ENCODE data around the gene MRPS2. TPM values are rescaled to one million over a fixed set of nuclear protein-coding genes. Genes with fewer than 3 reads are reported as not detected.
"Not testable (repeated sequence)": the region's sequence is repeated elsewhere in the genome, so short reads cannot be mapped to it uniquely, and the experiment has no call there.

The MRPS2 gene
- total RNA-seq, 1 experiment from 2014 or later = 84.4 TPM

GRCh38 chr9:135547756-135548736 lies 47.6 kb downstream of the MRPS2 start:
- H3K4me1 ChIP-seq (replicated peaks; ENCODE audit: insufficient read depth) = no peaks in the 10 kb centered on the region
- H3K9me2 ChIP-seq (ENCODE audit: insufficient read depth) = no peaks in the 10 kb centered on the region
- DNase-seq = no peak
- BruUV-seq (replicated peaks) = no TSS peak
- no peaks in the 10 kb centered on the region for H4K20me1 ChIP-seq (ENCODE audit: insufficient read depth)
- H3K27me3 ChIP-seq (ENCODE audit: insufficient read depth, low read depth) = peaks cover 57% of the 10 kb centered on the region
- intact Hi-C loops (cut with micrococcal nuclease; ENCODE audit: unreplicated experiment) = no loop called here
- H3K4me2 ChIP-seq = no peak overlapping the region
- no peak overlapping the region for H3K27ac ChIP-seq
- H3K79me2 ChIP-seq (ENCODE audit: low read depth) = no peaks in the 10 kb centered on the region
- no peaks in the 10 kb centered on the region for H3K36me3 ChIP-seq (ENCODE audit: low read depth)
- no peaks in the 10 kb centered on the region for H3K9me3 ChIP-seq (ENCODE audit: insufficient read depth, low read depth)
- H3K4me3 ChIP-seq = no peak overlapping the region
- CTCF ChIA-PET = no interaction called here
- POLR2A ChIA-PET (ENCODE audit: unreplicated experiment) = no interaction called here
- no peak overlapping the region for H2AFZ ChIP-seq
- H3F3A ChIP-seq (ENCODE audit: insufficient read depth, low read depth) = no peaks in the 10 kb centered on the region
- TF ChIP-seq EZH2 (IDR thresholded peaks at IDR 0.05; ENCODE audit: low read depth) (no peak), CTCF (conservative IDR thresholded peaks at IDR 0.05) (no peak)

- POLR2A ChIA-PET (ENCODE audit: unreplicated experiment); H3K9me2 ChIP-seq (ENCODE audit: insufficient read depth); H3F3A ChIP-seq (ENCODE audit: insufficient read depth, low read depth); H3K79me2 ChIP-seq (ENCODE audit: low read depth); H3K36me3 ChIP-seq (ENCODE audit: low read depth); CTCF ChIA-PET; H3K4me3 ChIP-seq; H3K27ac ChIP-seq; H3K9me3 ChIP-seq (ENCODE audit: insufficient read depth, low read depth); intact Hi-C loops (cut with micrococcal nuclease; ENCODE audit: unreplicated experiment); BruUV-seq (replicated peaks); DNase-seq; H3K4me1 ChIP-seq (replicated peaks; ENCODE audit: insufficient read depth); H2AFZ ChIP-seq; H3K4me2 ChIP-seq; H4K20me1 ChIP-seq (ENCODE audit: insufficient read depth): not testable (repeated sequence)
- H3K27me3 ChIP-seq (ENCODE audit: insufficient read depth, low read depth) = peaks cover 64% of the 10 kb centered on the region
These were observed 49.2 kb downstream of the MRPS2 start for GRCh38 chr9:135549478-135550343.

GRCh38 chr9:135550344-135550918 lies 49.9 kb downstream of the MRPS2 start:
- H4K20me1 ChIP-seq (ENCODE audit: insufficient read depth) = no peaks in the 10 kb centered on the region
- no peaks in the 10 kb centered on the region for H3K4me1 ChIP-seq (replicated peaks; ENCODE audit: insufficient read depth)
- H3F3A ChIP-seq (ENCODE audit: insufficient read depth, low read depth) = no peaks in the 10 kb centered on the region
- ChIA-PET CTCF (no interaction called here), POLR2A (ENCODE audit: unreplicated experiment) (no interaction called here)
- no peak overlapping the region for H3K27ac ChIP-seq
- H3K79me2 ChIP-seq (ENCODE audit: low read depth) = no peaks in the 10 kb centered on the region
- no peak overlapping the region for H3K4me2 ChIP-seq
- TF ChIP-seq CTCF (conservative IDR thresholded peaks at IDR 0.05) = no peak
- no peaks in the 10 kb centered on the region for H3K9me3 ChIP-seq (ENCODE audit: insufficient read depth, low read depth)
- no peak for DNase-seq
- no peak overlapping the region for H3K4me3 ChIP-seq
- BruUV-seq (replicated peaks) = no TSS peak
- H2AFZ ChIP-seq = no peak overlapping the region
- H3K27me3 ChIP-seq (ENCODE audit: insufficient read depth, low read depth) = peaks cover 66% of the 10 kb centered on the region
- intact Hi-C loops (cut with micrococcal nuclease; ENCODE audit: unreplicated experiment) = no loop called here
- H3K36me3 ChIP-seq (ENCODE audit: low read depth) = no peaks in the 10 kb centered on the region
- no peaks in the 10 kb centered on the region for H3K9me2 ChIP-seq (ENCODE audit: insufficient read depth)
